Activated CD4-positive, alpha-beta T cell treated with anti-CD3 and anti-CD28 coated beads, Interleukin-2, amount 50 U/mL, for 16 hours (primary cell): ENCODE data around the gene TPD52L3.

Experiments
- DNase-seq: peaks from one replicate; pipeline ENCODE4 v3.0.0-alpha.2; 2020

Gene TPD52L3

DNA sequence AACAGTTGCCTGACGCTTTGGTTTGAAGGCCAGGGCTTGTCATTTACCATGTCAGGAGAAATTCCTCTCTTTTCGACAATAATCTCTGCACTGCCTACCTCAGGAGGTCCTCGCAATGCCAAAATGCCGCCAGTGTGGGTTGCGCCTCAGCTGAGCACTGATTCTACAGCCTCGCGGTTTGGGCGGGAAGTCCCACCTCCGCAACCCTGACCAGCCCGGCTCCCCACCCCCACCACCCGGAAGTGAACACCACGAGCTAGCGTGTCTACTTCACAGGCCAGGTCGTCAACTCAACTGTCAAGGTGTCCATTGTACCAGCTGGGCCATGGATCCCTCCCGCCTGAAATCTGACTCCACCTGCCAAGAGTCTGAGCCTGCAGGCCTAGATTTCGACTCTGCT, at the start of gene TPD52L3:
TSS of gene TPD52L3 (plus strand) at position 273 of the 400 bp plus-strand sequence. CDS start 221 bp downstream, outside the sequence.
- no peak for DNase-seq

DNA sequence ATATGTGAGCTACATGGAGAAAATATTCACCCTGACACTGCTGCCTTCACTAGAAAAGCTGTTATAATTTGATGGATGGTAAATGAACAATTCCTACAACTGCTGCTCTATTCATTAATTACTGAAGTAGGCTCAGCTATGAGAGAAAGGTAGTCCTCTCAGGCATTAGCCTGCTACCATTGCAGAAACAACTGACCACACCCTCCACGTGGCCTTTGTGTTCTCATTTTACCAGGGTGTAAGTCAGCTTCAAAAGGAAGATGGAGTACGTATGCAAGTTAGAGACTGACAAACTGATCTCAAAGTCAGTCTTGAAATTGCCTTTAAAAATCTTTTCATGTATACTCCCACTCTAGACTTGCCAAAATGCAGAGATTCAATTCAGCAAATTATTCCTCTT, 26.3 kb upstream of the TPD52L3 start:
- no peak for DNase-seq

- no peak for DNase-seq
Observed at GRCh38 chr9:6302417-6302816, 25.8 kb upstream of the TPD52L3 start.

- DNase-seq: no peak
Observed at GRCh38 chr9:6304232-6304631, 23.9 kb upstream of the TPD52L3 start.

DNA sequence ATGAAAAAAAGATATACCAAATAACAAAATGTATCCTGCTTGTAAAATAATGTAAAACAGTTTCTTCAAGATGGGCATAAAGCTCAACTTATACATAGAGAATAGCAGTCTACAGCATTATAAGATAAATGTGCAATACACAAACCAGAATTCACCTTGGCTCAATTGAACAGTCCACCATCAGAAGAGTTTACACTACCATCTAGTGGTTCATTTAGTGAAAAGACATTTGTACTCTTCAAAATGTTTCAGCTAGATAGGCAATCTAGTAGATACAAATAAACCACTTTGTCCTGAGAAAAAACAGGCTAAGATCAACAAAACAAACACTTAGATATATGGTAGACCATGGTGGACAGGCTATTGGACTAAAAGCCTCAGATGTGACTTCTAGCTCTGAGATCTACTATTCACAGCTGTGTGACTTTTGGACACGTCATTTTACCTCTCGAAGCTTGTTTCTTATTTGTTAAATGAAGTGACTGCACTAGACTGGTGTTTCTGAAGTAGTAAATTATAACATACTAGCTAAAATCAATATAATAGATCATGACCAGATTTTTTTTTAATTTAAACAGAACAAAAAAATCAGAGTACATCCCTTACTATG, 22.1 kb upstream of the TPD52L3 start:
- DNase-seq: peak; percentile 30

- no peak for DNase-seq
Observed at GRCh38 chr9:6307551-6308096, 20.6 kb upstream of the TPD52L3 start.

- no peak for DNase-seq
Observed at GRCh38 chr9:6330958-6331634, 2.9 kb downstream of the TPD52L3 start.

DNA sequence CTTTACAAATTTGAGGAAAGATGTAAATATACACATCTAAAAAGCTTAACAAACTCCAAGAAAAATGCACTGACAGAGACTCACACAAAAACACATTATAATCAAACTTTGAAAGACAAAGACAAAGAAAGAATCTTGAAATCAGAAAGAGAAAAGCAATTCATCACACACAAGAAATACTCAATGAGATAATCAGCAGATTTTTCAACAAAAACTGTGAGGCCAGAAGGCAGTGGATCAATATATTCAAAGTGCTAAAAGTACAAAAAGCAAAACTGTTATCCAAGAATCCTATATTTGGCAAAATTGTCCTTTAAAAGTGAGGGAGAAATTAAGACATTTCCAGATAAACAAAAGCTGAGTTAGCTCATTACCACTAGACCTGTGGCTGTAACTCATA, 6.1 kb downstream of the TPD52L3 start:
- DNase-seq: no peak

- no peak for DNase-seq
Observed at GRCh38 chr9:6348766-6349165, 20.6 kb downstream of the TPD52L3 start.

GRCh38 chr9:6351737-6352136, 23.6 kb downstream of the TPD52L3 start:
- no peak for DNase-seq

- peak; percentile 73 for DNase-seq
Observed at GRCh38 chr9:6354072-6354686, 26.0 kb downstream of the TPD52L3 start.

DNA sequence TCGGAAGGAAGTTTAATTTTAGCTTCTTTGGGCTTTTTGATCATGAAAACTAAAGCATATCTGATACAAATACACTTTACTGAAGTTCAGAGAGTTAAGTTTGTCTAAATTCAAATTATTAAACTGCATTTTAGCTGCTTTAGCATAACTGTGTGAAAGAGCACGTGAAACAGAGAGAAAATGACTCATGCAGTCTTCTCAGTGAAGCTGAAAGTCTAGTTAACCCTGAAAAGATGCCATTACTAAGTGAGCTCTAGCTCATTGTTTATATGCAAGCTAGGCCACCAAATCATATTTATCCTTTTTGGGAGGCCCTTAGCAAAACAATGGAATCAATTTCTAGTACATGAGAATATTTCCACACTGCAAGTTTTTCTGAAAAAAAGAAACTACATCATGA, 27.6 kb downstream of the TPD52L3 start:
- DNase-seq: peak; percentile 35

- no peak for DNase-seq
Observed at GRCh38 chr9:6356441-6356840, 28.3 kb downstream of the TPD52L3 start.

GRCh38 chr9:6356904-6357303, 28.7 kb downstream of the TPD52L3 start:
- DNase-seq: no peak

- no peak for DNase-seq
Observed at GRCh38 chr9:6367128-6367890, 39.1 kb downstream of the TPD52L3 start.

DNA sequence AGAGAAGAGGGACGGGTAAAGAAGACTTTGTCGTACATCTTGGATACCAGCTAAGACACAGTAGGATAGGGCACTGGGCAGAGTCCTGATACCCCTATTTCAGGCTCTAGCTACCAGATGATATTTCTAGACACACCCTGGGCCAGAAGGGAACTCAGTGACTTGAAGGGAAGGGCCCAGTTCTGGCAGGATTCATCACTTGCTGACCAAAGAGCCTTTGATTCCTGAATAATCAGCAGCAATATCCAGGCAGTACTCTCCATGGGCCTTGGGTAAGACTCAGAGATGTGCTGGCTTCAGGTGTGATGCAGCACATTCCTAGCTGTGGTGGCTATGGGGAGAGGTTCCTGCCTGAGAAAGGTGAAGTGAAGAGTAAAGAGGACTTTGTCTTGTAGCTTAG, 40.7 kb downstream of the TPD52L3 start:
- no peak for DNase-seq
